ENCODE measurements around the gene SH3D19.

DNA sequence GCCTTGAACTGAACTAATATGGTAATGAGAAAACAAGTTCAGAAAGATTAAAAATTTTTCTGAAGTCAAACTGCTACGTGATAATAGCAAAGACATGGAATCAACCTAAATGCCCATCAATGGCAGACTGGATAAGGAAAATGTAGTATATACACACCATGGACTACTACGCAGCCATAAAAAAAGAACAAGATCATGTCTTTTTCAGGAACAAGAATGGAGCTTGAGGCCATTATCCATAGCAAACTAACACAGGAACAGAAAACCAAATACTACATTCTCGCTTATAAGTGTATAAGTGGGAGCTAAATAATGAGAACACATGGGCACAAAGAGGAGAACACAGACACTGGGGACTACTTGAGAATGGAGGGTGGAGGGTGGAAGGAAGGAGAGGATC lies 230.3 kb downstream of the SH3D19 start:
- TF ChIP-seq TAF1 (IDR thresholded peaks at IDR 0.05; ENCODE audit: borderline replicate concordance, insufficient read depth, low read length) (no peak), REST (IDR thresholded peaks at IDR 0.05; ENCODE audit: insufficient read depth in 1 of 2, low read depth in 2 of 2, low read length in 2 of 2) (no peak), SIN3A (IDR thresholded peaks at IDR 0.05; ENCODE audit: borderline replicate concordance, insufficient read depth, low read length) (no peak)

All from PFSK-1 (cell line).